Liver (tissue), 9 donors: ENCODE results near the gene NKAPL. TPM values are rescaled to one million over a fixed set of nuclear protein-coding genes. Genes with fewer than 3 reads are reported as not detected.
A peak's percentile ranks its signal among the peaks of the same experiment; 100 is the strongest.

Source experiments
- DNase-seq: peaks from one replicate; pipeline ENCODE4 v3.0.0-alpha.2; 2017; ENCODE audit warnings: low spot score
- H3K27ac ChIP-seq, 2 donors: one replicate each; pipeline ENCODE4 v1.7.0; 2013; ENCODE audit warnings: inconsistent platforms in 2 of 2, low read length in 2 of 2, control low read depth in 1 of 2, low read depth in 1 of 2, mild to moderate bottlenecking in 1 of 2
- H3K27me3 ChIP-seq, 4 donors: one replicate each; pipeline versions ENCODE4 v1.6.1 to v1.7.0; 2013; ENCODE audit warnings: low read length in 3 of 4, inconsistent platforms in 1 of 4, mild to moderate bottlenecking in 1 of 4, moderate library complexity in 1 of 4; ENCODE audit not compliant: control insufficient read depth in 4 of 4, insufficient read depth in 4 of 4
- H3K36me3 ChIP-seq, 4 donors: one replicate each; pipeline versions ENCODE4 v1.6.1 to v1.7.0; 2013; ENCODE audit warnings: low read length in 3 of 4, mild to moderate bottlenecking in 3 of 4, low read depth in 1 of 4, moderate library complexity in 1 of 4; ENCODE audit not compliant: control insufficient read depth in 4 of 4, insufficient read depth in 3 of 4
- H3K4me1 ChIP-seq, 4 donors: one replicate each; pipeline versions ENCODE4 v1.6.1 to v1.7.0; 2013; ENCODE audit warnings: low read length in 3 of 4, mild to moderate bottlenecking in 3 of 4, moderate library complexity in 1 of 4; ENCODE audit not compliant: control insufficient read depth in 4 of 4, insufficient read depth in 4 of 4
- H3K4me3 ChIP-seq, 3 donors: one replicate each; pipeline versions ENCODE4 v1.6.1 to v1.7.0; 2013; ENCODE audit warnings: low read length in 3 of 3, control low read depth in 1 of 3, low read depth in 1 of 3, mild to moderate bottlenecking in 1 of 3
- H3K9ac ChIP-seq, 2 donors: one replicate each; pipeline ENCODE4 v1.7.0; 2013; ENCODE audit warnings: low read length in 2 of 2, mild to moderate bottlenecking in 2 of 2, moderate library complexity in 2 of 2, control low read depth in 1 of 2, low read depth in 1 of 2
- H3K9me3 ChIP-seq, 4 donors: one replicate each; pipeline versions ENCODE4 v1.6.1 to v1.7.0; 2013; ENCODE audit warnings: low read length in 3 of 4; ENCODE audit not compliant: control insufficient read depth in 4 of 4
- EGR1 ChIP-seq, 2 donors: IDR thresholded peaks; 2 replicates each; pipeline ENCODE4 v1.6.1; 2016 to 2018; ENCODE audit warnings: antibody characterized with exemption in 2 of 2, low read depth in 2 of 2
- FOXA1 ChIP-seq: IDR thresholded peaks from 2 replicates; pipeline ENCODE4 v1.6.1; 2016; ENCODE audit warnings: antibody characterized with exemption
- FOXA2 ChIP-seq: IDR thresholded peaks from 2 replicates; pipeline ENCODE4 v1.6.1; 2016; ENCODE audit warnings: antibody characterized with exemption
- GABPA ChIP-seq, 2 donors: IDR thresholded peaks in 1 of 2; conservative IDR thresholded peaks in 1 of 2; 2 replicates each; pipeline ENCODE4 v1.6.1; 2016; ENCODE audit warnings: antibody characterized with exemption in 2 of 2, mild to moderate bottlenecking in 1 of 2, moderate library complexity in 1 of 2
- HNF4A ChIP-seq, 2 donors: conservative IDR thresholded peaks; 2 replicates each; pipeline ENCODE4 v1.6.1; 2016; ENCODE audit warnings: antibody characterized with exemption in 2 of 2, mild to moderate bottlenecking in 2 of 2
- HNF4G ChIP-seq: IDR thresholded peaks from 2 replicates; pipeline ENCODE4 v1.6.1; 2016; ENCODE audit warnings: antibody characterized with exemption
- JUND ChIP-seq, 2 donors: IDR thresholded peaks; 2 replicates each; pipeline ENCODE4 v1.6.1; 2016; ENCODE audit warnings: antibody characterized with exemption in 2 of 2
- NR2F2 ChIP-seq: IDR thresholded peaks from 2 replicates; pipeline ENCODE4 v1.6.1; 2016; ENCODE audit warnings: antibody characterized with exemption
- RAD21 ChIP-seq, 2 donors: IDR thresholded peaks; 2 replicates each; pipeline ENCODE4 v1.6.1; 2016; ENCODE audit warnings: antibody characterized with exemption in 2 of 2, mild to moderate bottlenecking in 2 of 2
- RXRA ChIP-seq, 2 donors: IDR thresholded peaks; 2 replicates each; pipeline ENCODE4 v1.6.1; 2017 to 2018; ENCODE audit warnings: antibody characterized with exemption in 2 of 2, mild to moderate bottlenecking in 1 of 2
- SP1 ChIP-seq: IDR thresholded peaks from 2 replicates; pipeline ENCODE4 v1.6.1; 2018; ENCODE audit warnings: antibody characterized with exemption, mild to moderate bottlenecking
- TAF1 ChIP-seq: conservative IDR thresholded peaks from 2 replicates; pipeline ENCODE4 v1.6.1; 2016; ENCODE audit warnings: antibody characterized with exemption, mild to moderate bottlenecking
- YY1 ChIP-seq: IDR thresholded peaks from 2 replicates; pipeline ENCODE4 v1.6.1; 2016; ENCODE audit warnings: antibody characterized with exemption, mild to moderate bottlenecking
- WGBS: extraction: QIAGEN DNeasy Blood & Tissue Kit; methylation state at CpG from one replicate; pipeline ENCODE4 v1.1.7; 2013; 5-methylcytosine and 5-hydroxymethylcytosine counted together
- polyA plus RNA-seq, 2 donors: library from polyadenylated mRNA; stranded (reverse) in 1 of 2; unstranded in 1 of 2; fragments of 200-250 nt in 1 of 2; fragments of >200 nt in 1 of 2; fragmentation: Nextera tagmentation in 1 of 2; extraction: Ambion mirVana in 1 of 2; gene quantifications; one replicate each; pipeline versions ENCODE4 v1.2.1 to v1.2.3, GENCODE V29; 2013 to 2015
- total RNA-seq, 2 donors: library from RNA; depleted of rRNA; stranded (reverse); fragments of >200 nt; gene quantifications; one replicate each; pipeline ENCODE4 v1.2.3, GENCODE V29; 2014
- TF ChIP-seq, protein P1 (sequence below): IDR thresholded peaks from 2 replicates; pipeline ENCODE4 v1.6.1; 2016; ENCODE audit warnings: antibody characterized with exemption, mild to moderate bottlenecking
- TF ChIP-seq, protein P2 (sequence below): IDR thresholded peaks from 2 replicates; pipeline ENCODE4 v1.6.1; 2016; ENCODE audit warnings: antibody characterized with exemption
- TF ChIP-seq, protein P3 (sequence below): fragments of 150-350 bp; IDR thresholded peaks from 2 replicates; pipeline ENCODE4 v1.5.1; 2017; ENCODE audit warnings: improper control_type of control experiment, low read depth, low read length; ENCODE audit not compliant: missing input control
- TF ChIP-seq, protein P4 (sequence below): IDR thresholded peaks from 2 replicates; pipeline ENCODE4 v1.6.1; 2016; ENCODE audit warnings: antibody characterized with exemption
- donor health status: healthy.
- donor health status: healthy.
- donor health status: healthy.
- donor health status: healthy.
- donor health status: healthy.

Gene NKAPL
- total and polyA plus RNA-seq, 4 donors = 0.22 to 0.61 (median 0.57) TPM

DNA sequence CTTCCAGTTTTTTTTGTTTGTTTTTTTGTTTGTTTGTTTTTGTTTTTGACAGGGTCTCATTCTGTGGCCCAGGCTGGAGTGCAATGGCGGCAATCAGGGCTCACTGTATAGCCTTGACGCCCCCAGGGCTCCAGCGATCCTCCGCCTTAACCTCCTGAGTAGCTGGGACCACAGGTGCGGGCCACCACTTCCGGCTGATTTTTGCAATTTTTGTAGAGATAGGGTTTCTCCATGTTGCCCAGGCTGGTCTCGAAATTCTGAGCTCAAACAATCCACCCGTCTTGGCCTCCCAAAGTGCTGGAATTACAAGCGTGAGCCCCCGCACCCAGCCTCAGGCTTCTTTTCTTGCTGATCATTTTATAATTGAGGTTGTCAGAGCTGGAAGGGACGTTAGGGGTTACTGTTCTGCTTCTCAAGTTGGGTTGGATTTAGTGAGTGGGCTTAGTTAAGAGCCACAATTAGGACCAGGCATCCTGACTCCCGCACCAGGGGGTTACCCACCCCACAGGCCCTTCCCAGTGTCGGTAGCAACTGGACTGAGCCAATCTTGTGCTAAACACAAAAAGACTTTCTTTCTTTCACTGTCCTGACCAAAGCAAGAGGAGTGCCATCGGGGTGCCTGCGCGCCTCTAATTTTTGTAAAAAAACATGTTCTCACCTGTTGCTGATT, 47.1 kb upstream of the NKAPL start:
- DNase-seq = no peak
- Histone ChIP-seq H3K4me3 (peak overlapping the region in 1 of 3 donors; percentile 21), H3K4me1 (peaks cover 0 to 4% (median 3%) of the 10 kb centered on the region in 4 donors), H3K9me3 (peaks cover 7 to 16% (median 8%) of the 10 kb centered on the region in 4 donors), H3K27me3 (peaks cover 5 to 45% (median 25%) of the 10 kb centered on the region in 4 donors), H3K9ac (no peak overlapping the region), H3K27ac (no peak overlapping the region), H3K36me3 (no peaks in the 10 kb centered on the region)
- WGBS = 14% methylated on average over 16 of the region's 16 CpGs
- no peak for TF ChIP-seq YY1
- no peak for TF ChIP-seq SP1
- TF ChIP-seq JUND (IDR thresholded peaks at IDR 0.05) = no peak
- no peak for TF ChIP-seq HNF4A (conservative IDR thresholded peaks at IDR 0.05)
- no peak for TF ChIP-seq NR2F2
- TF ChIP-seq, protein P1, sequence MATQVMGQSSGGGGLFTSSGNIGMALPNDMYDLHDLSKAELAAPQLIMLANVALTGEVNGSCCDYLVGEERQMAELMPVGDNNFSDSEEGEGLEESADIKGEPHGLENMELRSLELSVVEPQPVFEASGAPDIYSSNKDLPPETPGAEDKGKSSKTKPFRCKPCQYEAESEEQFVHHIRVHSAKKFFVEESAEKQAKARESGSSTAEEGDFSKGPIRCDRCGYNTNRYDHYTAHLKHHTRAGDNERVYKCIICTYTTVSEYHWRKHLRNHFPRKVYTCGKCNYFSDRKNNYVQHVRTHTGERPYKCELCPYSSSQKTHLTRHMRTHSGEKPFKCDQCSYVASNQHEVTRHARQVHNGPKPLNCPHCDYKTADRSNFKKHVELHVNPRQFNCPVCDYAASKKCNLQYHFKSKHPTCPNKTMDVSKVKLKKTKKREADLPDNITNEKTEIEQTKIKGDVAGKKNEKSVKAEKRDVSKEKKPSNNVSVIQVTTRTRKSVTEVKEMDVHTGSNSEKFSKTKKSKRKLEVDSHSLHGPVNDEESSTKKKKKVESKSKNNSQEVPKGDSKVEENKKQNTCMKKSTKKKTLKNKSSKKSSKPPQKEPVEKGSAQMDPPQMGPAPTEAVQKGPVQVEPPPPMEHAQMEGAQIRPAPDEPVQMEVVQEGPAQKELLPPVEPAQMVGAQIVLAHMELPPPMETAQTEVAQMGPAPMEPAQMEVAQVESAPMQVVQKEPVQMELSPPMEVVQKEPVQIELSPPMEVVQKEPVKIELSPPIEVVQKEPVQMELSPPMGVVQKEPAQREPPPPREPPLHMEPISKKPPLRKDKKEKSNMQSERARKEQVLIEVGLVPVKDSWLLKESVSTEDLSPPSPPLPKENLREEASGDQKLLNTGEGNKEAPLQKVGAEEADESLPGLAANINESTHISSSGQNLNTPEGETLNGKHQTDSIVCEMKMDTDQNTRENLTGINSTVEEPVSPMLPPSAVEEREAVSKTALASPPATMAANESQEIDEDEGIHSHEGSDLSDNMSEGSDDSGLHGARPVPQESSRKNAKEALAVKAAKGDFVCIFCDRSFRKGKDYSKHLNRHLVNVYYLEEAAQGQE = no peak
- no peak for TF ChIP-seq RXRA (IDR thresholded peaks at IDR 0.05)
- TF ChIP-seq, protein P2, sequence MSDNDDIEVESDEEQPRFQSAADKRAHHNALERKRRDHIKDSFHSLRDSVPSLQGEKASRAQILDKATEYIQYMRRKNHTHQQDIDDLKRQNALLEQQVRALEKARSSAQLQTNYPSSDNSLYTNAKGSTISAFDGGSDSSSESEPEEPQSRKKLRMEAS = no peak
- no peak for TF ChIP-seq RAD21 (IDR thresholded peaks at IDR 0.05)
- TF ChIP-seq, protein P3, sequence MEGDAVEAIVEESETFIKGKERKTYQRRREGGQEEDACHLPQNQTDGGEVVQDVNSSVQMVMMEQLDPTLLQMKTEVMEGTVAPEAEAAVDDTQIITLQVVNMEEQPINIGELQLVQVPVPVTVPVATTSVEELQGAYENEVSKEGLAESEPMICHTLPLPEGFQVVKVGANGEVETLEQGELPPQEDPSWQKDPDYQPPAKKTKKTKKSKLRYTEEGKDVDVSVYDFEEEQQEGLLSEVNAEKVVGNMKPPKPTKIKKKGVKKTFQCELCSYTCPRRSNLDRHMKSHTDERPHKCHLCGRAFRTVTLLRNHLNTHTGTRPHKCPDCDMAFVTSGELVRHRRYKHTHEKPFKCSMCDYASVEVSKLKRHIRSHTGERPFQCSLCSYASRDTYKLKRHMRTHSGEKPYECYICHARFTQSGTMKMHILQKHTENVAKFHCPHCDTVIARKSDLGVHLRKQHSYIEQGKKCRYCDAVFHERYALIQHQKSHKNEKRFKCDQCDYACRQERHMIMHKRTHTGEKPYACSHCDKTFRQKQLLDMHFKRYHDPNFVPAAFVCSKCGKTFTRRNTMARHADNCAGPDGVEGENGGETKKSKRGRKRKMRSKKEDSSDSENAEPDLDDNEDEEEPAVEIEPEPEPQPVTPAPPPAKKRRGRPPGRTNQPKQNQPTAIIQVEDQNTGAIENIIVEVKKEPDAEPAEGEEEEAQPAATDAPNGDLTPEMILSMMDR = no peak
- TF ChIP-seq, protein P4, sequence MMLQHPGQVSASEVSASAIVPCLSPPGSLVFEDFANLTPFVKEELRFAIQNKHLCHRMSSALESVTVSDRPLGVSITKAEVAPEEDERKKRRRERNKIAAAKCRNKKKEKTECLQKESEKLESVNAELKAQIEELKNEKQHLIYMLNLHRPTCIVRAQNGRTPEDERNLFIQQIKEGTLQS = no peak
- no peak for TF ChIP-seq HNF4G
- no peak for TF ChIP-seq GABPA (IDR thresholded peaks at IDR 0.05 in 1 of 2, conservative IDR thresholded peaks at IDR 0.05 in 1 of 2)
- no peak for TF ChIP-seq FOXA1
- no peak for TF ChIP-seq TAF1
- TF ChIP-seq EGR1 (IDR thresholded peaks at IDR 0.05; ENCODE audit: low read depth in 2 of 2) = no peak
- no peak for TF ChIP-seq FOXA2
